ENCODE results near the gene SLC24A4.

SLC24A4 gene

DNA sequence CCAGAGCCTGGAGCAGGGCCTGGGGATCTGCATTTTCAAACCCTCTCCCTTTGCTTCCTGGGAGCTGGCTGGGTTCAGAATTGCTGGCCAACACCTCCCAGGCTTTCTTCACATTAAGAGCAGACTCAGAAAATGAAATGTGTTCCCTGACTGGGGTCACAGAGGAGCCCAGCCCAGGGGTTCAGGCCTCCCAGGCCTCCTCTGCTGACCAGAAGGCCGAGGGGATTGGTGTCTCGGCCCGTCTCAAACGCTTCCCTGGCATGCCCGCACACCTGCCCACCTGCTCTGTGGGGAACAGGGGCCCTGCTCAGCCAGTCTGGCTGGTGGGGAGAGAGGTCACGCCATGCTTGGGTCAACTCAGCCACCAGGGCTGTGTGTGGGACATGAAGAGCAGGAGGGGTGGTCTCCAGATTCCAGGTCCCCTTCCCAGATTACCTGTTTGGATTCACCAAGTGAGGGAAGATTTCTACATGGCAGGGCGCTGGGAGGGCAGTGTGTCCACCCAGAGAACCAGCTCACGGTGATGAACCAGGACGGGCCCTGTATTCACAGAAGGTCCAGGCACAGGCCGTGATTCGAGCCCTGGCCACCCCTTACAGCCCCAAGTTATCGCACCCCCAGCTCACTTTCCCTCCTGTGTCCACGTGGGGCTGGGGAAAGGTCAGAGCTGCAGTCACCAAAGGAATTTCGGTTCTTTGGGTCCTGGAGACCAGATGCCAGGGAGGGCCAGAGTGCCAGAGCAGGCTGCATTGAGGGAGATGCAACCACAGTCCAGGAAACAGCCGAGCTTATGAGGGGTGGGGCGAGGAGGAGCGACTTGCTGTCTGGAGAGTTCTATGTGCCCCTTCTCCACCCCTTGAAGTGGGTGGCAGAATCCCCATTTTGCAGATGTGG is 135.4 kb downstream of the SLC24A4 start:
- DNase-seq (ENCODE audit: low read depth) = no peak

DNA sequence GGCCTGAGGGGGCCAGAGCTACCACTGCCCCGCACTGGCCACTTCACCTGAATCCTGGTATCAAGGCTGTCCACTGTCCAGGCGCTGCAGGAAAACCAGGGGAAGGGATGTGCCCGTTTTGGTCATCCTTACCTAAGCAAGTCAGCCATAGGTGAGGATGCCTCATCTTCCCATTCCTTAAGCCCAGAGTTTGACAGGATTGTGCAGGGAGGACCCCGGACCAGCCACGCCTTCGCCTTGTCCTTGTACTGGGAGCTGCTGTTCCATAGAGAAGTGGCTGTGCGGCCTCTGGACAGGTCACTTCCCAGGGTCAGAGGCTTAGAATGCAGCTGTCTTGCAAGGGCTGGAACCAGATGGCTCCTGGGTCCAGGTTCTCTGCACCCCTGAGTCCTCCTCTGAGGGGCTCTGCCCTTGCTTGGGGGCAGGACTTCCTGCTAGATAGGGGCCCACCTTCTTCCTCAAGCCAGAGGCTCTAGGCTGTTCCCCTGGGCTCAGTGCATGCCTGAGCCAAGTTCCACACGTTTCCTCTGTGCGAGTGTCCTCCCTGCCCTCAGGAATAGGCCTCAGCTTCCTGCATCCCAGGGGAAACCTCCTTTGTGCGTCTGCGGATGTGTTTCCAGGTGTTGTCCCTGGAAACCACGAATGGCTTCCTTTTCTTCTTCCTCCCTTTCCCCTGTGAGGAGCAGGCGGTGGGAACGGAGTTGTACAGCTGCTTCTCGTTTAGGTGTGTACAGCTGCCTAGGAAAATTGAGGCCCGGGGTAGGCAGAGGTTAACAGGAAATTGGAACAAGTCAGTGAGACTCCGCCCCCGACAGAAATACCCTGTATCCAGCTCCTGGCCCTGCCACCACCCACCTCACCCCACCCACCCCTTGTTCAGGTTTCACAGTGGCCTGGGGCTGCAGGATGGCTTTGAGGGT is 136.3 kb downstream of the SLC24A4 start:
- DNase-seq (ENCODE audit: low read depth) = no peak

DNA sequence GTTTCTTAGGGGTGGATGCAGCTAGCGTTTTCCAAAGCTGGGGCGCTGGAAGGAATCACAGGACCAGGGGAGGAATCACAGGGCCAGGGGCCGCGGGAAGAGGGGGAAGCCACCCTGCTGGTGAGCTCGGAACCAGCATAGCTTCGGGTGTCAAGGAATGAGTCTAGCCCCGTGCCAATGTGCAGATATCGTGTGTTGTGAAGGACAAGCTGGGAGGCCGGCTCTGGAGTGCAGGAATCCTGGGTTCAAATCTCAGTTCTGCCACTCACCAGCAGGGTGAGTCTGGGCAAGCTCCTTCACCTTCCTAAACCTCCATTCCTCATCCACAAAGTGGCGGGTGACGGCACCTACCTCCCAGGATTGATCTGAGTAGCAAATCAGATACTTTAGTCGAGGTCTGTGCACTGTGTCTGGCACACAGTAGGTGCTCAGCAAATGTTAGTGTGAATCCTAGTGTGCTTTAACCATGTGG is 137.0 kb downstream of the SLC24A4 start:
- no peak for DNase-seq (ENCODE audit: low read depth)

DNA sequence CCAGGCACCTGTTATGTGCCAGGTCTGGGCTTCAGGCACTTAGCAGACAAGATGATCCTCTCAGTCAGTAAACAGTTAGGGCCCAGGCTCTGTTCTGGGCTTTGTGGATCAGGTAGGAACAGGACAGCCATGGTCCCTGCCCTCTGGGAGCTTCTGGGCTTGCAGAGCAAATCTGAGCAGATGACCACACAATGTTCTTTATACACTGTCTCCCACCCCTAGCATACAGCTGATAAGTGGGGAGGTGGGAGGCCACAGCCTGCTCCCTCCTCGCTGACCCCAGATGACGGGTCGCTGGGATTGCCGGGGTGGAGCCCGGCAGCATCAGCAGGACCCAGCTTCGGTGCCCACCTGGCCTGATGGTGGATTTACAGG is 137.6 kb downstream of the SLC24A4 start:
- DNase-seq (ENCODE audit: low read depth) = no peak

DNA sequence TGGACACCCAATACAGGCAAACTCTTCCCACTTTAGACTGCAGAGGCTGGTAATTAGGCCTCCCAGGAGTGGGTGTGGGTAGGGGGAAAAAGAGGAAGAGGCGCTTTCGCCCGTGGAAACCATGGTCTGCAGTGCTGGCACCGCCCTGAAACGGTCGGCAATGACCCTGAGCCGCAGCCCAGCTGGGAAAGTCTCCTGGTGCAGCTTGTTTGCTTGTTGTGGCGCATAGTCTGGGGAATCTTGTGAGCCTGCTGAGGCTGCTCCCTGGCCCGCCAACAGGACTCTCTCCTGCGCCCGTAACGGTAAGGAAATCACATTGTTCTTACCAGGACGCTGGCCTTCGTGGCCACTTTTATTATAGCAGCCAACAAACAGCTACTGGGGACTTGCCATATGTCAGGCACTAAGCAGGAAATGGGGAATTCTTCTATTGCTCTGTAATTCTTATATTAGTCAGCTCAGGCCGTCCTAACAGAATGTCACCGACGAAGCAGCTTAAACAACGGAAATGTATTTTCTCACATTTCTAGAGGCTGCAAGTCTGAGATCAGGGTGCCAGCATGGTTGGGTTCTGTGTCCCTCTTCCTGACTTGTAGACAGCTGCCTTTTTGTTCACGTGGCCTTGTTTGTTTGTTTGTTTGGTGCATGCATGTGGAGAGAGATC is 138.1 kb downstream of the SLC24A4 start:
- no peak for DNase-seq (ENCODE audit: low read depth)

DNA sequence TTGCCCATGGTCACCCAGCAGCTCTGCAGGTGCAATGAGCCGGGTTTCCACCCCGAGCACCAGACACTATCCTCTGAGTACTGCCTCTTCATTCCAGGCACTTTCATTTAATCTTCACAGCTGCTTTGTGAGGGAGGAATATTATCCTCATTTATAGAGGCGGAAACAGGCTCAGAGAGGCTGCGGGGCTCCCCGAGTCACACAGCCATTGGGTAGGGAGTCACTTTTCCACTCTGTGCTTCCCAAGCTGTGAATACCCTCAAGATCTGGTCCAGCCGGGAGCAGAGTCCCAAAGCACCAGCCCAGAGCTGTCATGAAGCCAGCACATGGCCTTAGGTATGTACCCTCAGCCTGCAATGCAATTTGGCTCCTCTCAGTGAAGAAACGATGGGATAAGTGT is 138.9 kb downstream of the SLC24A4 start:
- no peak for DNase-seq (ENCODE audit: low read depth)

DNA sequence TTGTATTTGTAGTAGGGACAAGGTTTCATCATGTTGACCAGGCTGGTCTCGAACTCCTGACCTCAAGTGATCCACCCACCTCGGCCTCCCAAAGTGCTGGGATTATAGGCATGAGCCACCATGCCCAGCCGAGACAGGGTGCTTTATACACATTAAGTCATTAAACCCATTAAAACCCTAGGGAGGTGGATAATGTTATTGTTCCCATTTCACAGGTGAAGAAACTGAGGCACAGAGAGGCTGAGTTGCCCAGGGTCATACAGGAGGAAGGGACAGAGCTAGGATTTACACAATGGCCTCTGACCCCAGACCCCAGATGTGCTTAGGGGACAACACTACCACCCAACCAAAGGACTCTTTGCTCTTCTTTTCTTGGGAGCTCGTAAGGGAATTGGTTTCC is 139.6 kb downstream of the SLC24A4 start:
- no peak for DNase-seq (ENCODE audit: low read depth)

DNA sequence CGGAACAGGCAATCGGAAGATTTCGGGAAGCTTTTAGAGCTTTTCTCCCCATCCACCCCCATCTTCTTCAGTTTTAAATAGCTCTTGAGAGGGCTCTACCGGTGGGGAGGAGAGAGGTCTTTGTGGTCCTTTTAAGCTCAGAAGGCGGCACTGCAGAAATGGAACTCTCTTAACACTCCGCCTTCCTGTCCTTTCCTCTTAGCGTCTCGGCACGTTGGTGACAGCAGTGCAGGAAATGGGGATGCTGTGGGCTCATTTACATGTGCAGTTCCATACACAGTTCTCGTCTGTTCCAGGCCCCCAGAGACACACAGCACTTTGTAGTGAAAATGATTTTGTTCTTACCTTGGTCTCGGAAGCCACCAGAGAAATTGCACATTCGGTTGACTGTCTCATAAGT is 140.2 kb downstream of the SLC24A4 start:
- no peak for DNase-seq (ENCODE audit: low read depth)

DNA sequence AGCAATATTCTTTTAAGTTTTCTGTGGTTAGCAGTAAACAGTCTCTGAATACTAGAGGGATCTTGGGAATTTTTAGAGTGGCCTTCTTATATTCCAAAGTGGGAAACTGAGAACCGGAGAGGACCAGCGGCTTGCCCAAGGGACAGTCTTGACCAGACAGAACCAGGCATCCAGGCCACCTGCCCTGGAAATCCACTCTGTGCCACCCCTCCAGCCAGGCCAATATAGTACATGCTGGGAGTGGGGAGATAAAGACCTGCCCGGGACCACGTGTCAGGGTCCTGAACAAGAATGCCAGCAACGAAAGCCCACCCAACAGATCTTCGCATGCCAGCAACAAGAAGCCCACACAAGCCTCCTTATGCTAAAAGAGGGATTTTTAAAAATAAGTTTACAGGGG is 141.2 kb downstream of the SLC24A4 start:
- no peak for DNase-seq (ENCODE audit: low read depth)

DNA sequence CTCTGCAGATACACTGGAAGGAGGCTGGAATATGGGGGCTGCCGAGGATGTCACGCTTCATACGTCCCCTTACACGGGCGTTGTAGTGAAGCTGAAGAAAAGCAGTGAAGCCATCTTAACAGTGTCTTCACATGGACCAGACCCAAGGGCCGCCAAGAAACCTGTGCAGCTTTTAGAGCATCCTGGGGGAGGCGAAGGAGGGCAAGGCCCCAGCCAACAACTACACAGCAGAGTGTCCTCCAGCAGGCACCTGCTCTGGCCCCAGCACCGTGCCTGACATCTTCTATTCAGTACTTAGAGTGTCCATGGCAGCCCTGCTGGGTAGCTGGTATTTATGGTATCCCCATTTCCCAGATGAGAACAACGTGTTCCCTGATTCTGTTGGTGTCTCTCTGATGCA is 141.8 kb downstream of the SLC24A4 start:
- DNase-seq (ENCODE audit: low read depth) = no peak

DNA sequence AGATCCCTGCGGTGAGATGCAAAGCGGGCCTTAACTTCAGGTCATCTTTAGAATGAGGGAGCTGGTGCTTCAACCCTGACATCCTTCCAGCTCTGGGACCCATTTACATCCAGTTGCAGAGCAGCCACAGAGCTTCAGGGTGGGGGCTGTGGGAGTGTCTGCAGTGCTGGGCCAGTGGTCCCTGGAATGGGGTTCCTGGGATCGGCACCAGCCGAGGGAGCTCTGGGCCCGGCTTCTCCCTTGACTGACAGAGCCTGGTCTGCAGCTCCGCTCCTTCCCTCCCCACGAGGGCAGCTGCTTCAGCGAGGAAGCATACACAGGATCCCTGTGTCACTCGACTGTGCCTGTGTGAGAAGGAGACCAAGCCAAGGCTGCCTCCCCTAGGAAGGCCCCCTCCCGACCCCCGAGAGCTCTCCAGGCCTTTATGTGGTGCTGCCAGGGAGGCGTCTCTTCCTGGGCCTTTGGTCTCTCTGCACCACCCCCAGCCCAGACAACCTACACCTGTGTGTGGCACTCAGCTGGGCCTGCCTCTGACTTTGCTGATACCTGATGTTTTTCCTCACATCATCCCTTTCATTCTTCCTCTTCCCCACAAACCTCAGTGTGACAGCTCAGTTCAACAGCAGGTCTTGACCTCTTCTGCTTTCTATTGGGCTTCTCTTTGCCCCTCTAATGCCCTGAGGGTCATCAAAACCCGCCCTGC is 142.5 kb downstream of the SLC24A4 start:
- no peak for DNase-seq (ENCODE audit: low read depth)

DNA sequence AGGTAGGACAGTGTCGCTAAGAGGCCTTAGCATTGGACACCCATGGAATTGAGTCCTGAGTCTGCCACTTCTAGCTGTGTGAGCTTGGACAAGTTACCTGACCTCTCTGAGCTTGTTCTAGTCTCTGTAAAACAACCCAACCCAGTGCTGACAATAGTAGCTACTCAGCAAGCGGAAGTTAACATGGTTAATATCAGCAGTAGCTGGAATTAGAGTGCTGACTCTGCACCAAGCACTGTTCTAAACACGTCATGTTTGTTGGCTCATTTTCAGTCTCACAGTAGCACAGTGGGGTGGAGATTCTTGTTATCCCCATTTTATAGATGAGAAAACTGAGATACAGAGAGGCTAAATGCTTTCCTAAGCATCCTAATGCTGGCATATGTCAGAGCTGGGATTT is 143.1 kb downstream of the SLC24A4 start:
- no peak for DNase-seq (ENCODE audit: low read depth)

DNA sequence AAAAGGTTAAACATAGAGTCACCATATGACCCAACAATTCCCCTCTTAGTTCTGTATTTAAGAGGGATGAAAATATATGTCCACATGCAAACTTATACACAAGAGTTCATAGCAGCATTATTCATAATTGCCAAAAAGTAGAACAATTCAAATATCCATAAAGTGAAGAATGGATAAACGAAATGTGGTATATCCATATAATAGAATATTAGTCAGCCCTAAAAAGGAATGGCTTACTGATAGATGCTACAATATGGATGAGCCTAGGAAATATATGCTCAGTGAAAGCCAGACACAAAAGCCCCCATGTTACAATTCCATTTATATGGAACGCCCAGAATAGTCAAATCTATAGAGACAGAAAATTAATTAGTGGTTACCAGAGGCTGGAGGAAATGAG is 146.6 kb downstream of the SLC24A4 start:
- no peak for DNase-seq (ENCODE audit: low read depth)

DNA sequence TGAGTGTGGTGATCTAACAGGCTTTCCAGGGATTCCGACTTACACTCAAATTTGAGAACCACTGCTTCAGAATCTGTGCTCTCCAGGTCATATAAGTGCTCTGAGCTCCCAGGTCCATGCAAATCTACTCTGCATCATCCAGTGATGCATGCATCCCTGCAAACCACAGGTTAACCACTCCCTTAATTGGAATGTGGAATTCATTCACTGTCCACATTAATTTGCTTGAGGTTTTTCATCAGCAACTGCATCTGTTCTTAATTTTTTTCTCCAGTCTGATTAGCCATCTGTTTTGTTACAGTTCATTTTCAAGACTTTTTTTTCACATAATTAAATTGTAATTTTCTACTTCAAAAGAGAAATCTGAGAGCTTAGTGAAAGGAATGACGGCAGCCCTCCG is 147.2 kb downstream of the SLC24A4 start:
- DNase-seq (ENCODE audit: low read depth) = no peak

DNA sequence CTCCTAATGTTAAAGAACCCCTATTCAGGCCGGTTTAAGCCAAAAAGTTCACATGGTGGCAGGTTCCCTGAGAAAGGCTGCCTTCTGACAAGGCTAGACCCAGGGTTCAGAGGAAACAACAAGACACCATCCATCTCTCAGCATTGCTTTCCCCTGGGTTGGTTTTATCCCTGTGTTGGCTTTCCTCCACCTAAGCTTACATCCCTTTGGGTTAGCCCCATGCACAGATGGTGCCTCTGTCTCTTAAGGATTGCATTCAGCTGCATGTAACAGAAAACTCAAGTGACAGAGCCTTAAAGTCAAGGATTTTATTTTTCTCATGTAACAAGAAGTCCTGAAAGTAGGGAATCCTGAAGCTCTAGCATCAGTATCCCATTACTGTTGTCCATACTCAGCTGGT is 147.8 kb downstream of the SLC24A4 start:
- no peak for DNase-seq (ENCODE audit: low read depth)

DNA sequence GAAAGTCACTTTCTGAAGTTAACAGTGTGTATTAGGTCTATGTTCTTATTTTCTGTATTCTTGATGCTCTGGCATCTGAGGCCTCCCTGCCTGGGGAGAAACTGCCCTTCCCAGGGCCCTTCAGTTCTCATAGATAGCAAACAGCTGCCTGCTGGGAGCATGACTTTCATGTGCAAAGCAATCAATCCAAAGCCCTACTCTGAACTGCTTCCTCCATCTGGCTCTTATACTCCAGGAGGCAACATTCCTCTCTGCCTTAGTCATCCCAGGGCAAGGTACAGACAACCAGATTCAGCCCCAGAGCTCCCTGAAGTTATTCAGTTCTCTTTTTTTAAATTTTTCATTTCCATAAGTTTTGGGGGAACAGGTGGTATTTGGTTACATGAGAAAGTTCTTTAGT is 149.0 kb downstream of the SLC24A4 start:
- DNase-seq (ENCODE audit: low read depth) = no peak

DNA sequence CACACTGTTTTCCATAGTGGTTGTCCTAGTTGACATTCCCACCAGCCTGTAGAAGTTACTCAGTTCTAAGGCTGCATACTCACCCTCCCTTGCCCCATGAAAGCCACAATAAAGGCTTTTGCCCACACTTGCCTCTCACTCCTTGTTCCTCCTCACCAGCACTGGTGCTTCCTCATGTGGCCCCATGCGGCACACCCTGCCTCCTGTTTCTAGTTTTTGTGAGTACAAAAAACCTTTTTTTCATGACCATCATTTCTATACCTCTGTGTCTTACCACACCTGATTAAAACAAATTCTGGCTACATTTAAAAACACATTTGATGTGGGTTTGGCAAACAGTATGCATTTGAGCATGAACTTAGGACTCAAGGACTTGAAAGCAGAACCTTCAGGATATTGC is 149.9 kb downstream of the SLC24A4 start:
- DNase-seq (ENCODE audit: low read depth) = no peak

DNA sequence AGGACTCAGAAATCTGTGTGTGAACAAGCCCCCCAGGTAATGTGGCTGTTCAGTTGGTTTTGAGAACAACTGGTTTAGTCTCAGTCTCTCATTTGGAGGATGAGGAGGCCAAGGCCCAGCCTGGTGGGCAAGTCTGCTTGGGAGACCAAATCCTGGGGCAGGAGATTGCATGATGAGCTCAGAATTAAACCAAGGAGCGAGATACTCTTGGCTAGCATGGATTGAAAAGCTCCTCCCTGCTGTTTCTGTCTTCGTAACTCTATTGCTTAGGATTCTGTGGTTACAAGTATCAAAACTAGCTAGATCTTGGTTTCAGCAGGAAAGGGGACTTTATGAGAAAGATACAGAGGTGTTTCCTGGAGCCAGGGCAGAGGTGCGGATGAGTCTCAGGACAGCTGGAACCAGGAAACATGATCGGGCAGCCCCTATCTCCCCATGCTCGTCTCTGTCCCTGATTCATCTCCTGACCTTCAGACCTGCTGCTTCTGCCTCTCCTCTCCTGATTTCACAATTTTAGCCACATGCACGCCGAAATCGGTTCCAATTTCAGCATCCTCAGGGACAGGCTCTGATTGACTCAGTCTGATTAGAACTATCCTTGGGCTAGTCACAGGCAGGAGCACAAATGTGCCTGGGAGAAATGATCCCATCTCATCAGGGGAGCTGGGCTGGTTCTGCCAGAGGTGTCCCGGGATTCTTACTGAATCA is 150.4 kb downstream of the SLC24A4 start:
- DNase-seq (ENCODE audit: low read depth) = no peak

DNA sequence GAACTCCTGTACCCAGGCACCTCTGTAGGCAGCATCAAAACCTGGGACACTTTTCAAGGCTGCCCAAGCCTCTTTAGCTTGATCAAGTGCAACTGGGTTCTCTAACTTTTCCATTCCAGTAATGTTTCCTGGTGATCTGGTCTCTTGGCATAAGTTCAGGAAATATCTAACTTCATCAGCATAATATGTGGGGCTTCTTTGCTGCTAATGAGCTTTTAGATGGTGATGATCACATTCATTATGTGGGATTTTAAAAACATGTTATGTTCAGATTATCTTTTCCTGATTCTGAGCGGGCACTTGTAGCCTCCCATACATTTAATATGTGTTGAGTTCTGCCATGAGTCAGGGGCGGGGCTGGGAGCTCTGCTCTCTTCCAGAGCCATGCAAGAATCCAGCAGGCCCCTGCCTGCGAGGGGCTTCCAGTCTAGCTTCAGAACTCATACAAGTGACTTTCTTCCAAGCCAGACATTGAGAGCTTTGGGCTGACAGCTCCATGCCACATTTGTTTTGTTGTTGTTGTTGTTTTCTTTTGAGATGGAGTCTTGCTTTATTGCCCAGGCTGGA is 151.1 kb downstream of the SLC24A4 start:
- no peak for DNase-seq (ENCODE audit: low read depth)

DNA sequence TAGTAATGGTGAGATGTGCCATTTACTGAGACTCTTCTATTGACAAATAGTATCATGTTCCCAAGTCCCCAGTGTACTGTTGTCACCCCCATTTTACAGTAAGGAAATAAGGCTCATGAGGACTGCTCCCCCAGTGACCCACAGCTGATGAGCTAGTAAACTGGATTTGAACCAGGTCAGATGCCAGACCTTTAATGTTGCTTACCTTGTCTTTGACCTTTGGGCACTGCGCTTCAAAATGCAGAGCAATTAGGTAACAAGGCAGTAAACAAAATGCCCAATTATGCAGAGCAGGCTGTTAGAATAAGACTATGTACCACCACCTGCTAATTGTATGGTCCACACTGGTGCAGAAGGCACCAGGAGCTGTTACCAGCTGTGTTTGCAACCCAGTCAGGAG is 152.1 kb downstream of the SLC24A4 start:
- no peak for DNase-seq (ENCODE audit: low read depth)

Data from activated gamma-delta T cell treated with anti-CD3 and anti-CD28 coated beads, Interleukin-2, amount 50 U/mL, for 16 hours (primary cell).